ENCODE data around the gene DHRSX.

The DHRSX gene

GRCh38 chrX:2500803-2501558, at the start of gene DHRSX, which contains the start of gene ZBED1:
DHRSX (minus strand) TSS chrX:2500976; CDS start chrX:2500925, 51 bp downstream.
ZBED1 (minus strand) TSS chrX:2500976; CDS start chrX:2490719, 10,257 bp downstream.
- Mint-ChIP-seq H3K4me1 (ENCODE audit: low read depth) (peaks cover 23% of the 10 kb centered on the region), H3K27me3 (ENCODE audit: low read depth) (no peaks in the 10 kb centered on the region), H3K9me3 (no peaks in the 10 kb centered on the region), H3K36me3 (ENCODE audit: low read depth) (peaks cover 6% of the 10 kb centered on the region), H3K27ac (peak within 1 kb of the TSS; percentile 80), H3K4me3 (peak within 1 kb of the TSS; percentile 83)

- no peaks in the 10 kb centered on the region for H3K4me1 Mint-ChIP-seq (ENCODE audit: low read depth)
- no peak overlapping the region for H3K27ac Mint-ChIP-seq
- H3K4me3 Mint-ChIP-seq: no peak overlapping the region
- no peaks in the 10 kb centered on the region for H3K9me3 Mint-ChIP-seq
- H3K36me3 Mint-ChIP-seq (ENCODE audit: low read depth): no peaks in the 10 kb centered on the region
- no peaks in the 10 kb centered on the region for H3K27me3 Mint-ChIP-seq (ENCODE audit: low read depth)
Measured at GRCh38 chrX:2549876-2550275, 49.1 kb upstream of the DHRSX start.

GRCh38 chrX:2548711-2549423, 48.1 kb upstream of the DHRSX start:
- no peaks in the 10 kb centered on the region for H3K9me3 Mint-ChIP-seq
- H3K4me3 Mint-ChIP-seq: no peak overlapping the region
- H3K27me3 Mint-ChIP-seq (ENCODE audit: low read depth): no peaks in the 10 kb centered on the region
- H3K4me1 Mint-ChIP-seq (ENCODE audit: low read depth): no peaks in the 10 kb centered on the region
- no peak overlapping the region for H3K27ac Mint-ChIP-seq
- no peaks in the 10 kb centered on the region for H3K36me3 Mint-ChIP-seq (ENCODE audit: low read depth)

- no peak overlapping the region for H3K4me3 Mint-ChIP-seq
- no peaks in the 10 kb centered on the region for H3K36me3 Mint-ChIP-seq (ENCODE audit: low read depth)
Measured at GRCh38 chrX:2547736-2548135, 47.0 kb upstream of the DHRSX start.

GRCh38 chrX:2546496-2546895, 45.7 kb upstream of the DHRSX start:
- H3K9me3 Mint-ChIP-seq: no peaks in the 10 kb centered on the region
- no peak overlapping the region for H3K4me3 Mint-ChIP-seq
- no peak overlapping the region for H3K27ac Mint-ChIP-seq
- H3K27me3 Mint-ChIP-seq (ENCODE audit: low read depth): no peaks in the 10 kb centered on the region
- H3K36me3 Mint-ChIP-seq (ENCODE audit: low read depth): no peaks in the 10 kb centered on the region
- no peaks in the 10 kb centered on the region for H3K4me1 Mint-ChIP-seq (ENCODE audit: low read depth)

More at GRCh38 chrX:2547736-2548135, 47.0 kb upstream of the DHRSX start:
- H3K4me1 Mint-ChIP-seq (ENCODE audit: low read depth): no peaks in the 10 kb centered on the region
- H3K27ac Mint-ChIP-seq: no peak overlapping the region
- no peaks in the 10 kb centered on the region for H3K27me3 Mint-ChIP-seq (ENCODE audit: low read depth)
- no peaks in the 10 kb centered on the region for H3K9me3 Mint-ChIP-seq

- no peaks in the 10 kb centered on the region for H3K4me1 Mint-ChIP-seq (ENCODE audit: low read depth)
- no peak overlapping the region for H3K4me3 Mint-ChIP-seq
- no peak overlapping the region for H3K27ac Mint-ChIP-seq
- no peaks in the 10 kb centered on the region for H3K9me3 Mint-ChIP-seq
- no peaks in the 10 kb centered on the region for H3K36me3 Mint-ChIP-seq (ENCODE audit: low read depth)
- H3K27me3 Mint-ChIP-seq (ENCODE audit: low read depth): no peaks in the 10 kb centered on the region
Measured at GRCh38 chrX:2545144-2545543, 44.4 kb upstream of the DHRSX start.

- Mint-ChIP-seq H3K4me3 (no peak overlapping the region), H3K36me3 (ENCODE audit: low read depth) (no peaks in the 10 kb centered on the region), H3K27me3 (ENCODE audit: low read depth) (no peaks in the 10 kb centered on the region), H3K4me1 (ENCODE audit: low read depth) (no peaks in the 10 kb centered on the region), H3K9me3 (no peaks in the 10 kb centered on the region), H3K27ac (no peak overlapping the region)
Measured at GRCh38 chrX:2542826-2543521, 42.2 kb upstream of the DHRSX start.

GRCh38 chrX:2541603-2542002, 40.8 kb upstream of the DHRSX start:
- Mint-ChIP-seq H3K4me3 (no peak overlapping the region), H3K4me1 (ENCODE audit: low read depth) (no peaks in the 10 kb centered on the region), H3K36me3 (ENCODE audit: low read depth) (no peaks in the 10 kb centered on the region), H3K27ac (no peak overlapping the region), H3K27me3 (ENCODE audit: low read depth) (no peaks in the 10 kb centered on the region), H3K9me3 (no peaks in the 10 kb centered on the region)

GRCh38 chrX:2540426-2540947, 39.7 kb upstream of the DHRSX start:
- H3K27ac Mint-ChIP-seq: no peak overlapping the region
- no peaks in the 10 kb centered on the region for H3K9me3 Mint-ChIP-seq
- no peak overlapping the region for H3K4me3 Mint-ChIP-seq
- no peaks in the 10 kb centered on the region for H3K27me3 Mint-ChIP-seq (ENCODE audit: low read depth)
- H3K36me3 Mint-ChIP-seq (ENCODE audit: low read depth): no peaks in the 10 kb centered on the region
- no peaks in the 10 kb centered on the region for H3K4me1 Mint-ChIP-seq (ENCODE audit: low read depth)

- H3K27ac Mint-ChIP-seq: no peak overlapping the region
- no peak overlapping the region for H3K4me3 Mint-ChIP-seq
- no peaks in the 10 kb centered on the region for H3K27me3 Mint-ChIP-seq (ENCODE audit: low read depth)
- no peaks in the 10 kb centered on the region for H3K36me3 Mint-ChIP-seq (ENCODE audit: low read depth)
- H3K4me1 Mint-ChIP-seq (ENCODE audit: low read depth): no peaks in the 10 kb centered on the region
- no peaks in the 10 kb centered on the region for H3K9me3 Mint-ChIP-seq
Measured at GRCh38 chrX:2539586-2539985, 38.8 kb upstream of the DHRSX start.

- Mint-ChIP-seq H3K36me3 (ENCODE audit: low read depth) (no peaks in the 10 kb centered on the region), H3K4me3 (no peak overlapping the region), H3K27ac (no peak overlapping the region), H3K9me3 (no peaks in the 10 kb centered on the region), H3K27me3 (ENCODE audit: low read depth) (no peaks in the 10 kb centered on the region), H3K4me1 (ENCODE audit: low read depth) (no peaks in the 10 kb centered on the region)
Measured at GRCh38 chrX:2538031-2538757, 37.4 kb upstream of the DHRSX start.

GRCh38 chrX:2536974-2537373, 36.2 kb upstream of the DHRSX start:
- no peak overlapping the region for H3K27ac Mint-ChIP-seq
- no peaks in the 10 kb centered on the region for H3K9me3 Mint-ChIP-seq
- no peak overlapping the region for H3K4me3 Mint-ChIP-seq
- H3K36me3 Mint-ChIP-seq (ENCODE audit: low read depth): no peaks in the 10 kb centered on the region
- no peaks in the 10 kb centered on the region for H3K4me1 Mint-ChIP-seq (ENCODE audit: low read depth)
- no peaks in the 10 kb centered on the region for H3K27me3 Mint-ChIP-seq (ENCODE audit: low read depth)

GRCh38 chrX:2536141-2536540, 35.4 kb upstream of the DHRSX start:
- no peak overlapping the region for H3K4me3 Mint-ChIP-seq
- no peaks in the 10 kb centered on the region for H3K4me1 Mint-ChIP-seq (ENCODE audit: low read depth)
- no peaks in the 10 kb centered on the region for H3K9me3 Mint-ChIP-seq
- H3K36me3 Mint-ChIP-seq (ENCODE audit: low read depth): no peaks in the 10 kb centered on the region
- H3K27me3 Mint-ChIP-seq (ENCODE audit: low read depth): no peaks in the 10 kb centered on the region
- no peak overlapping the region for H3K27ac Mint-ChIP-seq
